SJSA1 (cell line): ENCODE measurements around the gene TRAF3IP3. TPM values are rescaled to one million over a fixed set of nuclear protein-coding genes. Genes with fewer than 3 reads are reported as not detected.

Source experiments
- DNase-seq, 2 experiments: peaks; one replicate each; pipeline ENCODE4 v3.0.0-alpha.2; 2015 to 2020; ENCODE audit warnings: low spot score in 2 of 2, low read depth in 1 of 2
- H3K27ac ChIP-seq: fragments of 250-450 bp; sonication (Bioruptor Pico); 2 replicates; pipeline ENCODE4 v1.5.1; 2020; ENCODE audit warnings: mild to moderate bottlenecking, moderate library complexity
- H3K27me3 ChIP-seq: fragments of 250-450 bp; sonication (Bioruptor Pico); replicated peaks from 2 replicates; pipeline ENCODE4 v1.5.1; 2020; ENCODE audit warnings: mild to moderate bottlenecking, moderate library complexity
- H3K36me3 ChIP-seq: fragments of 250-450 bp; sonication (Bioruptor Pico); 2 replicates; pipeline ENCODE4 v1.5.1; 2020; ENCODE audit warnings: mild to moderate bottlenecking
- H3K4me1 ChIP-seq: fragments of 250-450 bp; sonication (Bioruptor Pico); replicated peaks from 2 replicates; pipeline ENCODE4 v1.6.1; 2021; ENCODE audit warnings: mild to moderate bottlenecking
- H3K4me3 ChIP-seq: fragments of 250-450 bp; sonication (Bioruptor Pico); 2 replicates; pipeline ENCODE4 v1.5.1; 2020; ENCODE audit warnings: mild to moderate bottlenecking
- H3K9me3 ChIP-seq: fragments of 250-450 bp; sonication (Bioruptor Pico); replicated peaks from 2 replicates; pipeline ENCODE4 v1.5.1; 2020; ENCODE audit warnings: mild to moderate bottlenecking
- total RNA-seq: library from RNA; depleted of rRNA; stranded (reverse); fragments of >200 nt; shearing (Covaris generic); gene quantifications from 2 replicates; pipeline ENCODE4 v1.2.3, GENCODE V29; 2014

Gene TRAF3IP3
- total RNA-seq, 1 experiment from 2014 or later = not detected

- no peaks in the 10 kb centered on the region for H3K9me3 ChIP-seq
- DNase-seq = no peak
- no peaks in the 10 kb centered on the region for H3K36me3 ChIP-seq
- H3K4me1 ChIP-seq = peaks cover 7% of the 10 kb centered on the region
- H3K27ac ChIP-seq = no peak overlapping the region
- no peak overlapping the region for H3K4me3 ChIP-seq
- no peaks in the 10 kb centered on the region for H3K27me3 ChIP-seq
Observed at GRCh38 chr1:209802780-209803152, 46.9 kb downstream of the TRAF3IP3 start.

DNA sequence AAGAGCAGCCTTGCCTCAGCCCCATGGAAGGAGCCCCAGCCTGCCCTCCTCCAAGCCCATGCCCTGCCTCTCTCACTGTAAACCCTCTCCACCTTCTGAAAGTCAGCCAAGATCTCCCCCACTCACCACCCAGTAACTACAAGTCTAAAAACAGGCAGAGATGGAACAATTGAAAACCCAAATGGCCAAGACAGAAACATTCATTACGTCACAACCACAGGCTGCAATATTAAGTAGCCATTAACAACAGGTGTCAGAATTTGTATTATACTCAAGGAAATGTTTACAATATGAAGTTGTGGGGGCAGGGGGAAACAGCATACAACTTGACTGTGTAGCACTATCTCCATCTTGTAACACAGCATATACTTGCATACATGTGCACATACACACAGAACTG, 47.7 kb downstream of the TRAF3IP3 start:
- Histone ChIP-seq H3K27ac (no peak overlapping the region), H3K4me1 (peaks cover 12% of the 10 kb centered on the region), H3K36me3 (no peaks in the 10 kb centered on the region), H3K4me3 (no peak overlapping the region), H3K27me3 (no peaks in the 10 kb centered on the region), H3K9me3 (no peaks in the 10 kb centered on the region)
- DNase-seq = no peak

DNA sequence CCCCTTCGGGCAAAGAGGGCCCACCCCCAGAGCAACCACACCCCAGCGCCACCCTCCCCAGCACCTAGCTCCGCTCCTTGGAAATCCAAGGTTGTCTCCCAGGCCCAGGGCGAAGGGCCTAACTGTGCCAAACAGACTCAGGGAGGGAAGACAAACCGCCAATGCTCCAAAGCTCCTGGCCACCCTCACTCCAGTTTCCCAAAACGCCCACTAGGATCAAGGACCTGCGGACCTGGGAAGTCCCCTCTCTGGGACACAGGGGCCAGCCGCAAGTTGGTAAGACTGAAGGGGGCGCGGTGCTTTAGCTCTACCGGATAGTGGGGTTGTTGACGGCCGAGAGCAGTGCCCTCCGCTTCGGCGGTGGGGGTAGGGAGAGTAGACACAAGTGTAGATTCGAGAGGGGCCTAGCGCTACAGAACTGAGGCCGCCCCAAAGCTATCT, 49.5 kb downstream of the TRAF3IP3 start:
- Histone ChIP-seq H3K27me3 (no peaks in the 10 kb centered on the region), H3K4me3 (no peak overlapping the region), H3K36me3 (no peaks in the 10 kb centered on the region), H3K9me3 (no peaks in the 10 kb centered on the region), H3K27ac (no peak overlapping the region), H3K4me1 (peaks cover 12% of the 10 kb centered on the region)
- no peak for DNase-seq

GRCh38 chr1:209805875-209806760, 50.3 kb downstream of the TRAF3IP3 start, which contains the start of gene IRF6:
Gene IRF6, minus strand, starts transcription at chr1:209806142. Its CDS starts 4,729 bp downstream, at chr1:209801413.
- H3K4me3 ChIP-seq = no peak within 1 kb of the TSS
- DNase-seq = no peak
- H3K27ac ChIP-seq = no peak within 1 kb of the TSS
- H3K27me3 ChIP-seq = no peaks in the 10 kb centered on the region
- no peaks in the 10 kb centered on the region for H3K9me3 ChIP-seq
- H3K36me3 ChIP-seq = no peaks in the 10 kb centered on the region
- H3K4me1 ChIP-seq = peaks cover 12% of the 10 kb centered on the region

DNA sequence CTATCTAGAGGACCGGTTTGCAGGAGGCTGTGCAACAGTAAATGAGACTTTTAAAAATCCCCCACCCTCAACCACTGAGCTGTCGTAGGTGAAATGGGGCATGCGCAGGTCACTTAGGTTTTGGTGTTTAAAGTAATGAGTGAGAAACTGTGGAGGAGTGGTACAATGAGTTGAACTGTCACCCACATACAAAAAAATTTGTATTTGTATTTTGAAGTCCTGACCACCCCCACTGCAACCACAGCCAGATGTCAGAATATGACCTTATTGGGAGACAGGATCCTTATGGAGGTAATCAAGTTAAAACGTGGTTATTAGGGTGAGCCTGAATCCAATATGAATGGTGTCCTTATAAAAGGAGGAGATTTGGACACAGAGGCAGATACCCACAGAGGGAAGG, 51.7 kb downstream of the TRAF3IP3 start:
- Histone ChIP-seq H3K36me3 (no peaks in the 10 kb centered on the region), H3K4me1 (peaks cover 12% of the 10 kb centered on the region), H3K9me3 (no peaks in the 10 kb centered on the region), H3K27me3 (no peaks in the 10 kb centered on the region), H3K27ac (no peak overlapping the region), H3K4me3 (no peak overlapping the region)
- DNase-seq = no peak

- H3K27me3 ChIP-seq = no peaks in the 10 kb centered on the region
- peak; percentile 87 to 89 for DNase-seq
- H3K9me3 ChIP-seq = no peaks in the 10 kb centered on the region
- H3K36me3 ChIP-seq = no peaks in the 10 kb centered on the region
- no peak overlapping the region for H3K4me3 ChIP-seq
- peaks cover 12% of the 10 kb centered on the region for H3K4me1 ChIP-seq
- H3K27ac ChIP-seq = no peak overlapping the region
Observed at GRCh38 chr1:209808059-209808581, 52.3 kb downstream of the TRAF3IP3 start.

- no peak overlapping the region for H3K27ac ChIP-seq
- peaks cover 12% of the 10 kb centered on the region for H3K4me1 ChIP-seq
- H3K27me3 ChIP-seq = no peaks in the 10 kb centered on the region
- H3K9me3 ChIP-seq = no peaks in the 10 kb centered on the region
- H3K36me3 ChIP-seq = no peaks in the 10 kb centered on the region
- no peak overlapping the region for H3K4me3 ChIP-seq
- no peak for DNase-seq
Observed at GRCh38 chr1:209809611-209810010, 53.8 kb downstream of the TRAF3IP3 start.

DNA sequence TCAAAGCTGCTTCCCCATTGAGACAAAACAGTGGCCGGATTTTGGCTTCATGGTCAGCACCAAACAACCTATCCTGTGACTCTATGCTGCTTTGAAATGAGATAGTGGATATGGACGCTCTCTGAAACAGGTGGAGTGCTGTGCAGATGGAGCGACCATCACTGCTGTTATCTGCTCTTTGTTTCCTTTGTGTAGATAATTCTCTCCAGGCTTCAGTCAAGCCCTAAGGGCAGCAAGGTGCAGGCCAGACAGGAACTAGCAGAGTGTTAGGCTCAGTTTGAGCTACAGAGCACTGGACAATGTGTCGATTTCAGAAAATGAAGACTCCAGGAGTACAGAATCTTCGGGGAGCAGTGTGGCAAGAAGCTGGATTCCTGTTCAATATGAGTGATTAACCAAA, 54.9 kb downstream of the TRAF3IP3 start:
- no peak for DNase-seq
- Histone ChIP-seq H3K27me3 (no peaks in the 10 kb centered on the region), H3K27ac (no peak overlapping the region), H3K36me3 (no peaks in the 10 kb centered on the region), H3K9me3 (no peaks in the 10 kb centered on the region), H3K4me1 (peaks cover 12% of the 10 kb centered on the region), H3K4me3 (no peak overlapping the region)

GRCh38 chr1:209813902-209814301, 58.0 kb downstream of the TRAF3IP3 start:
- no peak overlapping the region for H3K4me3 ChIP-seq
- DNase-seq = no peak
- no peaks in the 10 kb centered on the region for H3K4me1 ChIP-seq

DNA sequence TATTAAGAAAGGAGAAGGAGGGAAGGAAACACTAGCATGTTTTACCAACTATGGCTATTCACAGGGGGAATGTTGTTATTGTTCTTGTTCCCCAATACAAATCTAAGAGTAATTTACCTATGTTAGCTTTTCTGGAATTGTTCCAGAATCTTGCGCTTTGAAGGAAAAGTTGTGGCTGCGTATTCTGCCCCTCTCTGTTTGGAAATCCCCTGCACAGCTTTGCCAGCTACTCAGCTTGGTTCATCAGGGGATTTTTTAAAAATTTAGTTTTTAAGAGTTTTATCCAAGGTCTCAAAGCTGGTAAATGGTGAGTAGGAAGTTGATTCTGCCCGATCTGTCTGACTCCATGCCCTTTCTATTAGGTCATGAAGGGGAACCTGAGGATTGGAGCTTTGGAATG, 59.6 kb downstream of the TRAF3IP3 start:
- Histone ChIP-seq H3K9me3 (no peaks in the 10 kb centered on the region), H3K27ac (no peak overlapping the region), H3K4me3 (no peak overlapping the region), H3K27me3 (0 out of 2 replicates have a peak, but pooled peaks cover 3% of the 10 kb centered on the region), H3K4me1 (no peaks in the 10 kb centered on the region), H3K36me3 (no peaks in the 10 kb centered on the region)
- no peak for DNase-seq

More at GRCh38 chr1:209813902-209814301, 58.0 kb downstream of the TRAF3IP3 start:
- no peaks in the 10 kb centered on the region for H3K36me3 ChIP-seq
- H3K27ac ChIP-seq = no peak overlapping the region
- no peaks in the 10 kb centered on the region for H3K9me3 ChIP-seq
- H3K27me3 ChIP-seq = no peaks in the 10 kb centered on the region

- no peaks in the 10 kb centered on the region for H3K9me3 ChIP-seq
- H3K36me3 ChIP-seq = no peaks in the 10 kb centered on the region
- 0 out of 2 replicates have a peak, but pooled peaks cover 3% of the 10 kb centered on the region for H3K27me3 ChIP-seq
- no peak overlapping the region for H3K4me3 ChIP-seq
- H3K4me1 ChIP-seq = no peaks in the 10 kb centered on the region
- no peak overlapping the region for H3K27ac ChIP-seq
- no peak for DNase-seq
Observed at GRCh38 chr1:209815931-209816341, 60.1 kb downstream of the TRAF3IP3 start.

DNA sequence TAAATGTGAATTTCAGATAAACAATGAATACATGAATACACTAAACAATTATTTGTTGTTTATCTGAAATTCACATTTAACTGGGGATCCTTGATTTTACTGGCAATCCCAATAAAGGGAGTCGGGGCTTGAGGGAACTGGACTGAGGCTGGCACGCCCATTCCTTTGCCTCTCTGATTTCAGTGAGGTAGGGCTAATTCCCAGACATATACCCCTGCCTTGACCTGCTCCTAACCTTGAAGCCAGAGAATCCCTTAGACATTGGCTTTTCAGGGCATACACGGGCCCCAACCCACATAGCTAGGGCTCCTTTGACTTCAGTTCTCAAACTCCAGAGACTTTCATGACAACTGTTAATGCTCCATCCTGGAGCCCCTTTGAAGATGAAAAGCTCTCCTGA, 61.1 kb downstream of the TRAF3IP3 start:
- DNase-seq = no peak
- H3K27ac ChIP-seq = no peak overlapping the region

DNA sequence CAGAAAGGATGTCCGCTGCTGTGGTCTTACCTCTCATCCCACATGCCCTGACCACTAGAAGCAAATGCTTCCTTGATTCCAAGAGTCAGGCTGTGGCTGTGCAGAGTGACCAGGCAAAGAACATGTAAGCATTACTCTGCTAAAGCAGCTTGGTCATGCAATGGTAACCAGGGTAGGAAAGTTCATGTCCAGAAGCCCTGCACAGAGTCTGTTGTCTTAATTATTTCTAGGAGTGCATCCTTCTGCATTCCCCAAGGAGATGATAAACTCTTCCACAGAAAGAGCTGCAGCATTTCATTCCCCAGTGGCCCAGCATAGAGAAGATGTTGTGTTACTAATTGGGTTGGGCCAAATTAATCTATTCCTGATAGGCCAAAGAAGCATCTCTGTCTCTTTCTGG, 61.8 kb downstream of the TRAF3IP3 start:
- Histone ChIP-seq H3K4me1 (peaks cover under 1% of the 10 kb centered on the region; the same call in 1 of the 2 replicates), H3K36me3 (no peaks in the 10 kb centered on the region), H3K4me3 (no peak overlapping the region), H3K27ac (no peak overlapping the region), H3K27me3 (0 out of 2 replicates have a peak, but pooled peaks cover 3% of the 10 kb centered on the region), H3K9me3 (no peaks in the 10 kb centered on the region)
- no peak for DNase-seq

More for the DNA sequence above, 61.1 kb downstream of the TRAF3IP3 start:
- no peak overlapping the region for H3K4me3 ChIP-seq
- no peaks in the 10 kb centered on the region for H3K36me3 ChIP-seq
- no peaks in the 10 kb centered on the region for H3K4me1 ChIP-seq
- no peaks in the 10 kb centered on the region for H3K9me3 ChIP-seq
- 0 out of 2 replicates have a peak, but pooled peaks cover 3% of the 10 kb centered on the region for H3K27me3 ChIP-seq

DNA sequence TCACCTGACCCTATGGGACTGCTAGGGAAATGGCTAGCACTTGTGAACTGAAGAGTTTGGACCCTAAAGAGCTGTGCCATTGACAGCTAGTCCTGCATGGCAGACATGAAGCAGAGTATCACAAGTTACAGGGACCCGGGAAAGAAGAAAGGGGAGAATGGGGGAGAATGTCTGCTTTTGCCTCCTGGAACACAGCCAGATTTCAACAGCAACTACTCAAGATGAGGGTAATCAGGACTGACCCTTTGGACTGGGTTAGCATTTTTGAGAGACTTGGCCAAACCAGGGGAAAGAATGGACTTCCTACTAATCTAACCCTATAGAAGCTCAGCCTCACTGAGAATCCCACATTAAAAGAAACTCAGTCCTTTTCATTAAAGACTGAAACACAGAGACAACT, 63.2 kb downstream of the TRAF3IP3 start:
- H3K4me1 ChIP-seq = peaks cover 14% of the 10 kb centered on the region
- DNase-seq = no peak
- no peaks in the 10 kb centered on the region for H3K9me3 ChIP-seq
- no peak overlapping the region for H3K4me3 ChIP-seq
- no peak overlapping the region for H3K27ac ChIP-seq
- H3K36me3 ChIP-seq = no peaks in the 10 kb centered on the region
- 0 out of 2 replicates have a peak, but pooled peaks cover 3% of the 10 kb centered on the region for H3K27me3 ChIP-seq
